ENCODE results near the gene FRAS1.

The FRAS1 gene

GRCh38 chr4:78354782-78355181 lies 297.7 kb downstream of the FRAS1 start:
- TF ChIP-seq CTCF (IDR thresholded peaks at IDR 0.05; ENCODE audit: low read depth, low read length, missing control alignments), result no peak
- H3K4me3 ChIP-seq (ENCODE audit: low read depth, low read length), result no peak overlapping the region
- DNase-seq (ENCODE audit: low read depth), result no peak

- TF ChIP-seq CTCF (IDR thresholded peaks at IDR 0.05; ENCODE audit: low read depth, low read length, missing control alignments), result no peak
- H3K4me3 ChIP-seq (ENCODE audit: low read depth, low read length), result no peak overlapping the region
- no peak for DNase-seq (ENCODE audit: low read depth)
Observed at GRCh38 chr4:78355306-78355705, 298.2 kb downstream of the FRAS1 start.

- TF ChIP-seq CTCF (IDR thresholded peaks at IDR 0.05; ENCODE audit: low read depth, low read length, missing control alignments), result no peak
- no peak overlapping the region for H3K4me3 ChIP-seq (ENCODE audit: low read depth, low read length)
- DNase-seq (ENCODE audit: low read depth), result no peak
Observed at GRCh38 chr4:78356251-78356786, 299.2 kb downstream of the FRAS1 start.

DNA sequence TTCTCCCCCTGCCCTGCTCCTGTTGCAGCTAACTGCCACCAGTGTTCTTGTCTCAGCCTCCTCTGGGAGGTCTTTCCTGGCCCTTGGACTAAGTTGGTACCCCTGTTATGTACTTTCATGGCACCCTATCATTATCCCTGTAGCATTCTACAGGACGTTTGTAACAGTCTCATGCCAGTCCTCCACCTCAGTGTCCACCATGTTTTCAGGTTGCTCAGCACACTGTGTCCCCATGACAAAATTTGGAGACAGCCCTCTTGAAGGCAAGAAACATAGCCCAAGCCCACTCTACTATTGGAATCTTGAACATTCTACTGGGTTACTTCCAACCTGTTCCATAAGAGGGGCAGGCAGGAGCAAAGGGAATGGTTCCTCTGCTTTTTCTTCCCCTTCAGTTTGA lies 300.0 kb downstream of the FRAS1 start:
- no peak overlapping the region for H3K4me3 ChIP-seq (ENCODE audit: low read depth, low read length)
- no peak for TF ChIP-seq CTCF (IDR thresholded peaks at IDR 0.05; ENCODE audit: low read depth, low read length, missing control alignments)
- DNase-seq (ENCODE audit: low read depth), result no peak

DNA sequence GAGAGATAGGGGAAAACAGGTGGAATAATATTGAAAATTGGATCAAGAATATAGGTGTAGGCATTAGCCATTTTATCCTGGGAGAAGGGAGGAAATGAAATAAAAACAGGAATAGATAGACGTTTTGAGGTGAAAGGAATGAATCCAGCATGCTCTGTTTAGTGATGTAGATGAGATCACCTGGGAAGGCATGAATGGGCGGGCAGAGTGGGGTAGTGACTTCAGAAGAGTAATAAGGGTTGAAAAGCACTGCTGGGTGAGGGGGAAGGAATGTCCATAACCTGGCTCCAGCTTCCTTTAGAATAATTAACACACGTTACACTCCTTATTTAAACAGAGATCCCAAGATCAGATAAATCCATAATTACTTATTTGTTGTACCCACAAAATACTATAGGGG lies 303.3 kb downstream of the FRAS1 start:
- no peak for DNase-seq (ENCODE audit: low read depth)
- no peak overlapping the region for H3K4me3 ChIP-seq (ENCODE audit: low read depth, low read length)
- TF ChIP-seq CTCF (IDR thresholded peaks at IDR 0.05; ENCODE audit: low read depth, low read length, missing control alignments), result no peak

- DNase-seq (ENCODE audit: low read depth), result no peak
- no peak for TF ChIP-seq CTCF (IDR thresholded peaks at IDR 0.05; ENCODE audit: low read depth, low read length, missing control alignments)
- H3K4me3 ChIP-seq (ENCODE audit: low read depth, low read length), result no peak overlapping the region
Observed at GRCh38 chr4:78361621-78362120, 304.5 kb downstream of the FRAS1 start.

GRCh38 chr4:78362310-78362709 lies 305.2 kb downstream of the FRAS1 start:
- no peak for DNase-seq (ENCODE audit: low read depth)
- H3K4me3 ChIP-seq (ENCODE audit: low read depth, low read length), result no peak overlapping the region
- TF ChIP-seq CTCF (IDR thresholded peaks at IDR 0.05; ENCODE audit: low read depth, low read length, missing control alignments), result no peak
